Thymus (tissue), 11 donors: ENCODE measurements around the gene OTOGL. TPM values are rescaled to one million over a fixed set of nuclear protein-coding genes. Genes with fewer than 3 reads are reported as not detected.

Experiments
- DNase-seq, 9 donors: peaks; one replicate each; pipeline ENCODE4 v3.0.0-alpha.2; 2013; ENCODE audit warnings: low spot score in 9 of 9, low read depth in 6 of 9, missing footprints in 1 of 9
- H3K27ac ChIP-seq, 2 donors: one replicate each; pipeline ENCODE4 v1.5.1; 2013; ENCODE audit warnings: control low read depth in 1 of 2, low read depth in 1 of 2, low read length in 1 of 2, mild to moderate bottlenecking in 1 of 2, moderate library complexity in 1 of 2
- H3K27me3 ChIP-seq, 2 donors: one replicate each; pipeline ENCODE4 v1.5.1; 2013; ENCODE audit warnings: low read length in 1 of 2; ENCODE audit not compliant: control insufficient read depth in 2 of 2, insufficient read depth in 1 of 2
- H3K36me3 ChIP-seq, 2 donors: one replicate each; pipeline ENCODE4 v1.5.1; 2013; ENCODE audit warnings: low read length in 1 of 2, mild to moderate bottlenecking in 1 of 2, moderate library complexity in 1 of 2; ENCODE audit not compliant: control insufficient read depth in 2 of 2, insufficient read depth in 2 of 2
- H3K4me1 ChIP-seq, 2 donors: one replicate each; pipeline ENCODE4 v1.5.1; 2013; ENCODE audit warnings: low read length in 2 of 2; ENCODE audit not compliant: control insufficient read depth in 2 of 2, insufficient read depth in 2 of 2
- H3K4me3 ChIP-seq, 2 donors: one replicate each; pipeline ENCODE4 v1.5.1; 2013; ENCODE audit warnings: low read length in 2 of 2, control low read depth in 1 of 2, mild to moderate bottlenecking in 1 of 2
- H3K9me3 ChIP-seq, 2 donors: one replicate each; pipeline ENCODE4 v1.5.1; 2013; ENCODE audit warnings: low read length in 1 of 2, mild to moderate bottlenecking in 1 of 2; ENCODE audit not compliant: control insufficient read depth in 2 of 2, insufficient read depth in 1 of 2
- WGBS: extraction: QIAGEN DNeasy Blood & Tissue Kit; methylation state at CpG from one replicate; pipeline ENCODE4 v1.1.7; 2013; 5-methylcytosine and 5-hydroxymethylcytosine counted together
- polyA plus RNA-seq: library from polyadenylated mRNA; stranded (reverse); fragments of 200-250 nt; gene quantifications from one replicate; pipeline ENCODE4 v1.2.3, GENCODE V29; 2013
- total RNA-seq: library from RNA; stranded (reverse); fragments of 120-200 nt; gene quantifications from one replicate; pipeline ENCODE4 v1.2.4, GENCODE V29; 2013
- donor health status: healthy.

Gene OTOGL
- total and polyA plus RNA-seq, 2 donors, result 0.42 to 0.73 TPM

DNA sequence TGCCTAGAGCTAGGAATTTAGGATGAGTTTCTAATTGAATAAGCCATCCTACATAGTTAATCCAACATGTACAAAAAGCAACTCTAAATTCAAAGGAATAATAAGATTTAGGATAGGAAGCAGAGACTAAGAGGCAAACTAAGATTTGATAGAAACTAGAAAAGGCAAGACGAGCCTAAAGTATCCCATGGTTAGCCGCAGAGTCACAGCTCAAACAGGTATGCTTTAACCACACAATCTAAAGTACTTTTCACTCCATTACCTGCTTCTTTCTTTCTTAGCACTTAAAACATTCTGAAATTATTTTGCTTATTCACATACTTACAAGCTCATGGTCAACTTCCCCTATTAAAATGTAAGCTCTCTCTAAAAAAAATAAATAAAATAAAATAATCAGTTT lies 51.8 kb downstream of the OTOGL start:
- no peaks in the 10 kb centered on the region for H3K36me3 ChIP-seq
- H3K4me1 ChIP-seq, result no peaks in the 10 kb centered on the region
- 94% methylated on average over 2 of the region's 2 CpGs for WGBS
- no peaks in the 10 kb centered on the region for H3K27me3 ChIP-seq
- no peaks in the 10 kb centered on the region for H3K9me3 ChIP-seq
- H3K4me3 ChIP-seq, result no peak overlapping the region
- H3K27ac ChIP-seq, result no peak overlapping the region
- DNase-seq, result no peak

GRCh38 chr12:80154261-80154660 lies 54.9 kb downstream of the OTOGL start:
- no peaks in the 10 kb centered on the region for H3K9me3 ChIP-seq
- WGBS, result 31% methylated on average over 1 of the region's 1 CpG

GRCh38 chr12:80156306-80156705 lies 57.0 kb downstream of the OTOGL start:
- H3K27ac ChIP-seq, result no peak overlapping the region
- no peaks in the 10 kb centered on the region for H3K9me3 ChIP-seq
- H3K27me3 ChIP-seq, result no peaks in the 10 kb centered on the region
- H3K4me3 ChIP-seq, result no peak overlapping the region
- DNase-seq, result no peak
- 93% methylated on average over 5 of the region's 5 CpGs for WGBS
- H3K4me1 ChIP-seq, result no peaks in the 10 kb centered on the region
- H3K36me3 ChIP-seq, result no peaks in the 10 kb centered on the region

More at GRCh38 chr12:80154261-80154660, 54.9 kb downstream of the OTOGL start:
- no peaks in the 10 kb centered on the region for H3K27me3 ChIP-seq
- H3K36me3 ChIP-seq, result no peaks in the 10 kb centered on the region
- H3K4me3 ChIP-seq, result no peak overlapping the region
- H3K27ac ChIP-seq, result no peak overlapping the region
- DNase-seq, result no peak
- H3K4me1 ChIP-seq, result no peaks in the 10 kb centered on the region

GRCh38 chr12:80157645-80158044 lies 58.3 kb downstream of the OTOGL start:
- no peak overlapping the region for H3K27ac ChIP-seq
- H3K9me3 ChIP-seq, result no peaks in the 10 kb centered on the region
- DNase-seq, result no peak
- no peaks in the 10 kb centered on the region for H3K4me1 ChIP-seq
- H3K4me3 ChIP-seq, result no peak overlapping the region
- no peaks in the 10 kb centered on the region for H3K27me3 ChIP-seq
- no peaks in the 10 kb centered on the region for H3K36me3 ChIP-seq
- WGBS, result 76% methylated on average over 2 of the region's 2 CpGs

GRCh38 chr12:80161612-80162011 lies 62.3 kb downstream of the OTOGL start:
- Histone ChIP-seq H3K9me3 (no peaks in the 10 kb centered on the region), H3K4me1 (no peaks in the 10 kb centered on the region), H3K27me3 (no peaks in the 10 kb centered on the region), H3K4me3 (no peak overlapping the region), H3K27ac (no peak overlapping the region), H3K36me3 (no peaks in the 10 kb centered on the region)
- DNase-seq, result no peak
- WGBS, result 94% methylated on average over 4 of the region's 4 CpGs

GRCh38 chr12:80162177-80162576 lies 62.8 kb downstream of the OTOGL start:
- Histone ChIP-seq H3K4me1 (no peaks in the 10 kb centered on the region), H3K4me3 (no peak overlapping the region), H3K27ac (no peak overlapping the region), H3K27me3 (no peaks in the 10 kb centered on the region), H3K36me3 (no peaks in the 10 kb centered on the region), H3K9me3 (no peaks in the 10 kb centered on the region)
- WGBS, result 61% methylated on average over 2 of the region's 2 CpGs
- no peak for DNase-seq

GRCh38 chr12:80165746-80166145 lies 66.4 kb downstream of the OTOGL start:
- no peak overlapping the region for H3K4me3 ChIP-seq
- DNase-seq, result no peak
- H3K27me3 ChIP-seq, result no peaks in the 10 kb centered on the region
- H3K9me3 ChIP-seq, result no peaks in the 10 kb centered on the region
- H3K27ac ChIP-seq, result no peak overlapping the region
- H3K4me1 ChIP-seq, result no peaks in the 10 kb centered on the region
- H3K36me3 ChIP-seq, result no peaks in the 10 kb centered on the region

DNA sequence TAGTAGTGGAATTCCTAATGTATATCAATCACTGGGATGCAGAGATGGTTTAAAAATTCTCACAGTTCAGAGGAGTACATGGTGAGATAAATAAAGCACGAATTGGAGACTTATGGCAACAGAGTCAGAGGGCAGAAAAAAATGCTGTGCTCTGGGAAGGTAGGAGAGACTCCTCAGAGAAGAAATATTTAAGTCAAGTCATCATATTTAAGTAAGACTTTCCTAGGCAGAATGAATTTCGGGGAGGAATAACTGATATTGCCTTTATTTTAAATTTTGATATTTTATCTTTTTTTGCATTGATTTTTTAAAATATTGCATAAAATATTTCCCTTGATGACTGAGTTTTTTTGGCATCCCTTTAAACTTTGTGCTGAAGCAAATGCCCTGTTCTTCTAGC lies 67.4 kb downstream of the OTOGL start:
- no peaks in the 10 kb centered on the region for H3K4me1 ChIP-seq
- DNase-seq, result no peak
- H3K36me3 ChIP-seq, result no peaks in the 10 kb centered on the region
- 82% methylated on average over 2 of the region's 2 CpGs for WGBS
- H3K9me3 ChIP-seq, result no peaks in the 10 kb centered on the region
- H3K27me3 ChIP-seq, result no peaks in the 10 kb centered on the region
- no peak overlapping the region for H3K4me3 ChIP-seq
- H3K27ac ChIP-seq, result no peak overlapping the region

- no peak overlapping the region for H3K4me3 ChIP-seq
- H3K9me3 ChIP-seq, result no peaks in the 10 kb centered on the region
- no peaks in the 10 kb centered on the region for H3K36me3 ChIP-seq
- no peaks in the 10 kb centered on the region for H3K4me1 ChIP-seq
- DNase-seq, result no peak
- H3K27ac ChIP-seq, result no peak overlapping the region
- H3K27me3 ChIP-seq, result no peaks in the 10 kb centered on the region
Measured at GRCh38 chr12:80168936-80169335, 69.6 kb downstream of the OTOGL start.

DNA sequence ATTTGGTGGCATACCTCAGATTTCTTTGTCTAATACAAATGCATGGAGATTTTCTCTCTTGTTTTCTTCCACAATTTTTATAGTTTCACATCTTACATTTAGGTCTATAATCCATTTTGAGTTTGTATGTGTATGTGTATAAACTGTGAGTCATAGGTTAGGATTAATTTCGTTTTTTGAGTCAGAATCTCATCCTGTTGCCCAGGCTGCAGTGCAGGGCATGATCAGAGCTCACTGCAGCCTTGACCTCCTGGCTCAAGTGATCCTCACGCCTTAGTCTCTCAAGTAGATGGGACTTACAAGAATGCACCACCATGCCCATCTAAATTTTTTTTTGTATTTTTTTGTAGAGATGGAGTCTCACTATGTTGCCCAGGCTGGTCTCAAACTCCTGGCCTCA lies 71.6 kb downstream of the OTOGL start:
- WGBS, result 76% methylated on average over 2 of the region's 2 CpGs
- Histone ChIP-seq H3K27me3 (no peaks in the 10 kb centered on the region), H3K27ac (no peak overlapping the region), H3K9me3 (no peaks in the 10 kb centered on the region), H3K36me3 (no peaks in the 10 kb centered on the region), H3K4me1 (no peaks in the 10 kb centered on the region), H3K4me3 (no peak overlapping the region)
- no peak for DNase-seq
